Lower leg skin (tissue), 3 donors: ENCODE data around the gene CRAT.

Experiments used
- CTCF ChIP-seq, 3 donors: fragments of 450-650 bp; IDR thresholded peaks; one replicate each; pipeline ENCODE4 v1.5.1; 2016; ENCODE audit warnings: antibody characterized with exemption in 3 of 3, mild to moderate bottlenecking in 3 of 3, moderate library complexity in 2 of 3
- POLR2A ChIP-seq, 2 donors: fragments of 450-650 bp; IDR thresholded peaks; one replicate each; pipeline ENCODE4 v1.6.1; 2016 to 2017; ENCODE audit warnings: antibody characterized with exemption in 2 of 2, mild to moderate bottlenecking in 1 of 2, moderate library complexity in 1 of 2

- no peak for TF ChIP-seq CTCF (IDR thresholded peaks at IDR 0.05)
- no peak for TF ChIP-seq POLR2A (IDR thresholded peaks at IDR 0.05)
Observed at GRCh38 chr9:129130791-129131190, 20.2 kb upstream of the CRAT start.
